Liver (tissue), 9 donors: ENCODE results near the gene STH. TPM values are rescaled to one million over a fixed set of nuclear protein-coding genes. Genes with fewer than 3 reads are reported as not detected.

ENCODE experiments used
- DNase-seq: peaks from one replicate; pipeline ENCODE4 v3.0.0-alpha.2; 2017; ENCODE audit warnings: low spot score
- H3K27ac ChIP-seq, 2 donors: one replicate each; pipeline ENCODE4 v1.7.0; 2013; ENCODE audit warnings: inconsistent platforms in 2 of 2, low read length in 2 of 2, control low read depth in 1 of 2, low read depth in 1 of 2, mild to moderate bottlenecking in 1 of 2
- H3K27me3 ChIP-seq, 4 donors: one replicate each; pipeline versions ENCODE4 v1.6.1 to v1.7.0; 2013; ENCODE audit warnings: low read length in 3 of 4, inconsistent platforms in 1 of 4, mild to moderate bottlenecking in 1 of 4, moderate library complexity in 1 of 4; ENCODE audit not compliant: control insufficient read depth in 4 of 4, insufficient read depth in 4 of 4
- H3K36me3 ChIP-seq, 4 donors: one replicate each; pipeline versions ENCODE4 v1.6.1 to v1.7.0; 2013; ENCODE audit warnings: low read length in 3 of 4, mild to moderate bottlenecking in 3 of 4, low read depth in 1 of 4, moderate library complexity in 1 of 4; ENCODE audit not compliant: control insufficient read depth in 4 of 4, insufficient read depth in 3 of 4
- H3K4me1 ChIP-seq, 4 donors: one replicate each; pipeline versions ENCODE4 v1.6.1 to v1.7.0; 2013; ENCODE audit warnings: low read length in 3 of 4, mild to moderate bottlenecking in 3 of 4, moderate library complexity in 1 of 4; ENCODE audit not compliant: control insufficient read depth in 4 of 4, insufficient read depth in 4 of 4
- H3K4me3 ChIP-seq, 3 donors: one replicate each; pipeline versions ENCODE4 v1.6.1 to v1.7.0; 2013; ENCODE audit warnings: low read length in 3 of 3, control low read depth in 1 of 3, low read depth in 1 of 3, mild to moderate bottlenecking in 1 of 3
- H3K9ac ChIP-seq, 2 donors: one replicate each; pipeline ENCODE4 v1.7.0; 2013; ENCODE audit warnings: low read length in 2 of 2, mild to moderate bottlenecking in 2 of 2, moderate library complexity in 2 of 2, control low read depth in 1 of 2, low read depth in 1 of 2
- H3K9me3 ChIP-seq, 4 donors: one replicate each; pipeline versions ENCODE4 v1.6.1 to v1.7.0; 2013; ENCODE audit warnings: low read length in 3 of 4; ENCODE audit not compliant: control insufficient read depth in 4 of 4
- FOXA1 ChIP-seq: IDR thresholded peaks from 2 replicates; pipeline ENCODE4 v1.6.1; 2016; ENCODE audit warnings: antibody characterized with exemption
- GABPA ChIP-seq, 2 donors: IDR thresholded peaks in 1 of 2; conservative IDR thresholded peaks in 1 of 2; 2 replicates each; pipeline ENCODE4 v1.6.1; 2016; ENCODE audit warnings: antibody characterized with exemption in 2 of 2, mild to moderate bottlenecking in 1 of 2, moderate library complexity in 1 of 2
- HNF4A ChIP-seq, 2 donors: conservative IDR thresholded peaks; 2 replicates each; pipeline ENCODE4 v1.6.1; 2016; ENCODE audit warnings: antibody characterized with exemption in 2 of 2, mild to moderate bottlenecking in 2 of 2
- HNF4G ChIP-seq: IDR thresholded peaks from 2 replicates; pipeline ENCODE4 v1.6.1; 2016; ENCODE audit warnings: antibody characterized with exemption
- JUND ChIP-seq, 2 donors: IDR thresholded peaks; 2 replicates each; pipeline ENCODE4 v1.6.1; 2016; ENCODE audit warnings: antibody characterized with exemption in 2 of 2
- RAD21 ChIP-seq, 2 donors: IDR thresholded peaks; 2 replicates each; pipeline ENCODE4 v1.6.1; 2016; ENCODE audit warnings: antibody characterized with exemption in 2 of 2, mild to moderate bottlenecking in 2 of 2
- RXRA ChIP-seq, 2 donors: IDR thresholded peaks; 2 replicates each; pipeline ENCODE4 v1.6.1; 2017 to 2018; ENCODE audit warnings: antibody characterized with exemption in 2 of 2, mild to moderate bottlenecking in 1 of 2
- YY1 ChIP-seq: IDR thresholded peaks from 2 replicates; pipeline ENCODE4 v1.6.1; 2016; ENCODE audit warnings: antibody characterized with exemption, mild to moderate bottlenecking
- WGBS: extraction: QIAGEN DNeasy Blood & Tissue Kit; methylation state at CpG from one replicate; pipeline ENCODE4 v1.1.7; 2013; 5-methylcytosine and 5-hydroxymethylcytosine counted together
- polyA plus RNA-seq, 2 donors: library from polyadenylated mRNA; stranded (reverse) in 1 of 2; unstranded in 1 of 2; fragments of 200-250 nt in 1 of 2; fragments of >200 nt in 1 of 2; fragmentation: Nextera tagmentation in 1 of 2; extraction: Ambion mirVana in 1 of 2; gene quantifications; one replicate each; pipeline versions ENCODE4 v1.2.1 to v1.2.3, GENCODE V29; 2013 to 2015
- total RNA-seq, 2 donors: library from RNA; depleted of rRNA; stranded (reverse); fragments of >200 nt; gene quantifications; one replicate each; pipeline ENCODE4 v1.2.3, GENCODE V29; 2014
- TF ChIP-seq, protein P1 (sequence below): IDR thresholded peaks from 2 replicates; pipeline ENCODE4 v1.6.1; 2016; ENCODE audit warnings: antibody characterized with exemption, mild to moderate bottlenecking
- TF ChIP-seq, protein P2 (sequence below): IDR thresholded peaks from 2 replicates; pipeline ENCODE4 v1.6.1; 2016; ENCODE audit warnings: antibody characterized with exemption
- TF ChIP-seq, protein P3 (sequence below): fragments of 150-350 bp; IDR thresholded peaks from 2 replicates; pipeline ENCODE4 v1.5.1; 2017; ENCODE audit warnings: improper control_type of control experiment, low read depth, low read length; ENCODE audit not compliant: missing input control
- TF ChIP-seq, protein P4 (sequence below): IDR thresholded peaks from 2 replicates; pipeline ENCODE4 v1.6.1; 2016; ENCODE audit warnings: antibody characterized with exemption
- donor health status: healthy.
- donor health status: healthy.
- donor health status: healthy.
- donor health status: healthy.
- donor health status: healthy.

Gene STH
- total and polyA plus RNA-seq, 4 donors = not detected

DNA sequence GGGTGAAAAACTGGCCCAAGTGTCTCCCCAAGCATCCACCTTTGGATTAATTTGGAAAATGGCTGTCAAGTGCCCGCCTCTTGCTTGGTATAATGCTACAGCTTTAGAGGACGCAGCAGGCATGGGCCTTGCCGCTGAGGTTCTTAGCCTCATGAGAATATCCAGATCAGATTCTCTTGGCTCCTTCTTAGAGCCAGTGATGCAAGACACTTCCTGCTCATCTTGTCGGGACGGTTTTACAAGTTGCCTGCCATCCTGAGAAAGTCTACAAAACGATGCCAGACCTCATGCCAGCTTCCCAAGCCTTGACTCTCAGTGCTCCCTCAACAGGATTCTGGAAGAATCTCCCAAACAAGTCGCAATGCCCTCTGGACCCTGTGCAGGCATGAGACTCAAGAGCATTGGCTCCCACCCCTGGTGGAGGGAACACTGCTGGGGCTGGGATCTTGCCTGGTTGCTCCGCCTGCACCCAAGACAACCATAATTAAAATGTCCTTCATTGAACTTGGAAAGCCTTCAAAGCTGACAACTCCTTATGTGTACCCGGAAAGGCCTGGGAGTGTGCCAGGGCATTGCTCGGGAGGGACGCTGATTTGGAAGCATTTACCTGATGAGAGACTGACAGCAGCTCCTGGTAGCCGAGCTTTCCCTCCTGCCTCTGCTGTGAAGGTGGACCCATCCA, 25.8 kb upstream of the STH start (continued):
- TF ChIP-seq, protein P1, sequence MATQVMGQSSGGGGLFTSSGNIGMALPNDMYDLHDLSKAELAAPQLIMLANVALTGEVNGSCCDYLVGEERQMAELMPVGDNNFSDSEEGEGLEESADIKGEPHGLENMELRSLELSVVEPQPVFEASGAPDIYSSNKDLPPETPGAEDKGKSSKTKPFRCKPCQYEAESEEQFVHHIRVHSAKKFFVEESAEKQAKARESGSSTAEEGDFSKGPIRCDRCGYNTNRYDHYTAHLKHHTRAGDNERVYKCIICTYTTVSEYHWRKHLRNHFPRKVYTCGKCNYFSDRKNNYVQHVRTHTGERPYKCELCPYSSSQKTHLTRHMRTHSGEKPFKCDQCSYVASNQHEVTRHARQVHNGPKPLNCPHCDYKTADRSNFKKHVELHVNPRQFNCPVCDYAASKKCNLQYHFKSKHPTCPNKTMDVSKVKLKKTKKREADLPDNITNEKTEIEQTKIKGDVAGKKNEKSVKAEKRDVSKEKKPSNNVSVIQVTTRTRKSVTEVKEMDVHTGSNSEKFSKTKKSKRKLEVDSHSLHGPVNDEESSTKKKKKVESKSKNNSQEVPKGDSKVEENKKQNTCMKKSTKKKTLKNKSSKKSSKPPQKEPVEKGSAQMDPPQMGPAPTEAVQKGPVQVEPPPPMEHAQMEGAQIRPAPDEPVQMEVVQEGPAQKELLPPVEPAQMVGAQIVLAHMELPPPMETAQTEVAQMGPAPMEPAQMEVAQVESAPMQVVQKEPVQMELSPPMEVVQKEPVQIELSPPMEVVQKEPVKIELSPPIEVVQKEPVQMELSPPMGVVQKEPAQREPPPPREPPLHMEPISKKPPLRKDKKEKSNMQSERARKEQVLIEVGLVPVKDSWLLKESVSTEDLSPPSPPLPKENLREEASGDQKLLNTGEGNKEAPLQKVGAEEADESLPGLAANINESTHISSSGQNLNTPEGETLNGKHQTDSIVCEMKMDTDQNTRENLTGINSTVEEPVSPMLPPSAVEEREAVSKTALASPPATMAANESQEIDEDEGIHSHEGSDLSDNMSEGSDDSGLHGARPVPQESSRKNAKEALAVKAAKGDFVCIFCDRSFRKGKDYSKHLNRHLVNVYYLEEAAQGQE = no peak
- no peak for TF ChIP-seq RXRA (IDR thresholded peaks at IDR 0.05)
- no peak for TF ChIP-seq FOXA1
- TF ChIP-seq HNF4A (conservative IDR thresholded peaks at IDR 0.05) = no peak
- TF ChIP-seq, protein P2, sequence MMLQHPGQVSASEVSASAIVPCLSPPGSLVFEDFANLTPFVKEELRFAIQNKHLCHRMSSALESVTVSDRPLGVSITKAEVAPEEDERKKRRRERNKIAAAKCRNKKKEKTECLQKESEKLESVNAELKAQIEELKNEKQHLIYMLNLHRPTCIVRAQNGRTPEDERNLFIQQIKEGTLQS = no peak
- TF ChIP-seq HNF4G = no peak
- TF ChIP-seq JUND (IDR thresholded peaks at IDR 0.05) = no peak

DNA sequence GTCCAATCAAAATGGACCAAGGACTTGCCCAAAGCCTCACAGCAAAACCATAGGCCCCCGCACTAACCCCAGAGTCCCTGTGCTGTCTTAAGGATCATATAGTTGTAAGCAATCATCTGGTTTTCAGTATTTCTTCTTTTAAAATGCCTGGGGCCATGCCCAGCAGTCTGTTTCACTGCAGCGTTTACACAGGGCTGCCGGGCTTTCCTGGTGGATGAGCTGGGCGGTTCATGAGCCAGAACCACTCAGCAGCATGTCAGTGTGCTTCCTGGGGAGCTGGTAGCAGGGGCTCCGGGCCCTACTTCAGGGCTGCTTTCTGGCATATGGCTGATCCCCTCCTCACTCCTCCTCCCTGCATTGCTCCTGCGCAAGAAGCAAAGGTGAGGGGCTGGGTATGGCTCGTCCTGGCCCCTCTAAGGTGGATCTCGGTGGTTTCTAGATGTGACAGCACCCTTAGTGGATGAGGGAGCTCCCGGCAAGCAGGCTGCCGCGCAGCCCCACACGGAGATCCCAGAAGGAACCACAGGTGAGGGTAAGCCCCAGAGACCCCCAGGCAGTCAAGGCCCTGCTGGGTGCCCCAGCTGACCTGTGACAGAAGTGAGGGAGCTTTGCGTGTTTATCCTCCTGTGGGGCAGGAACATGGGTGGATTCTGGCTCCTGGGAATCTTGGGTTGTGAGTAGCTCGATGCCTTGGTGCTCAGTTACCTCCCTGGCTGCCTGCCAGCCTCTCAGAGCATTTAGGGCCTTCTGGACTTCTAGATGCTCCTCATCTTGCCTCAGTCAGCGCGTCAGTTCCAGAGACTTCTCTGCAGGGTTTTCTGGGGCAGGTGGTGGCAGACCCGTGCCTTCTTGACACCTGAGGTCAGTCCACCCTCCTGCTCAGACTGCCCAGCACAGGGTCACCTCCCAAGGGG, 24.8 kb upstream of the STH start:
- no peak overlapping the region for H3K9ac ChIP-seq
- 82% methylated on average over 17 of the region's 17 CpGs for WGBS
- no peak for TF ChIP-seq JUND (IDR thresholded peaks at IDR 0.05)
- TF ChIP-seq, protein P3, sequence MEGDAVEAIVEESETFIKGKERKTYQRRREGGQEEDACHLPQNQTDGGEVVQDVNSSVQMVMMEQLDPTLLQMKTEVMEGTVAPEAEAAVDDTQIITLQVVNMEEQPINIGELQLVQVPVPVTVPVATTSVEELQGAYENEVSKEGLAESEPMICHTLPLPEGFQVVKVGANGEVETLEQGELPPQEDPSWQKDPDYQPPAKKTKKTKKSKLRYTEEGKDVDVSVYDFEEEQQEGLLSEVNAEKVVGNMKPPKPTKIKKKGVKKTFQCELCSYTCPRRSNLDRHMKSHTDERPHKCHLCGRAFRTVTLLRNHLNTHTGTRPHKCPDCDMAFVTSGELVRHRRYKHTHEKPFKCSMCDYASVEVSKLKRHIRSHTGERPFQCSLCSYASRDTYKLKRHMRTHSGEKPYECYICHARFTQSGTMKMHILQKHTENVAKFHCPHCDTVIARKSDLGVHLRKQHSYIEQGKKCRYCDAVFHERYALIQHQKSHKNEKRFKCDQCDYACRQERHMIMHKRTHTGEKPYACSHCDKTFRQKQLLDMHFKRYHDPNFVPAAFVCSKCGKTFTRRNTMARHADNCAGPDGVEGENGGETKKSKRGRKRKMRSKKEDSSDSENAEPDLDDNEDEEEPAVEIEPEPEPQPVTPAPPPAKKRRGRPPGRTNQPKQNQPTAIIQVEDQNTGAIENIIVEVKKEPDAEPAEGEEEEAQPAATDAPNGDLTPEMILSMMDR = no peak
- no peak for TF ChIP-seq GABPA (IDR thresholded peaks at IDR 0.05 in 1 of 2, conservative IDR thresholded peaks at IDR 0.05 in 1 of 2)
- DNase-seq = no peak
- no peaks in the 10 kb centered on the region for H3K4me1 ChIP-seq
- H3K27me3 ChIP-seq = no peaks in the 10 kb centered on the region
- no peaks in the 10 kb centered on the region for H3K36me3 ChIP-seq
- H3K9me3 ChIP-seq = no peaks in the 10 kb centered on the region
- no peak overlapping the region for H3K27ac ChIP-seq
- no peak overlapping the region for H3K4me3 ChIP-seq

DNA sequence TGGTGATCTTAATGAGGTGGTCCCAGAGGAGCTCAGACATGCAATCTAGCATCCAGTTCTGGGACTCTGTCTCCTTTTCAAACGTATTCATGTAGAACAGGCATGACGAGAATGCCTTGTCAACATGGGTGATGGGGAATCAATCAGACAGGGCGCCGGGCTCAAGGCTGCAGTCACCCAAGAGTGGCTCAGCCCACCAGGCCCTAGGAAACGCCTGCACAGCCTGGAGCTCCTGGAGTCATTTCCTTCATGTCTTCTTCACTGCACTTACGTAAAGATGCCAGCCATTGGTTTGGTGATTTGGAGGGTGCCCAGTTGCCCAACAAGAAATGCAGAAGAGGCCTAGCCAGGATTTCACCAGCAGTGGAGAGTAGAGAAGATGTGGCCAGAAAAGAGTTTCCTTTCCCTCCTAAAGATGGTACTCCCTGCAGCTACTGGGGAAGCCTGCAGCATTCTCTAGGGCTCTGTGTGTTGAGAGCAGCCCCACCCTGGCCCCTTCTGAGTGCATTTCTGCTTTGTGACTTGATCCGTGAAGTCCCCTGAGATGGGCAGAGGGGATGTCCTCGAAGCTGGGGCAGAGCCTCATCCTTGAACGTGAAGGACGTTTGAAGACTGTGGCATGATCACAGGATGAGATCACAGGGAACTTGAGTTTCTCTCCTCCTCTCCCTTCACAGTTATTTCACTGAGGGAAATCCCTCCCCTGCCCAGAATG, 24.0 kb upstream of the STH start:
- Histone ChIP-seq H3K36me3 (no peaks in the 10 kb centered on the region), H3K27ac (no peak overlapping the region), H3K4me3 (no peak overlapping the region), H3K9me3 (no peaks in the 10 kb centered on the region), H3K9ac (no peak overlapping the region), H3K4me1 (no peaks in the 10 kb centered on the region), H3K27me3 (no peaks in the 10 kb centered on the region)
- 84% methylated on average over 10 of the region's 10 CpGs for WGBS
- DNase-seq = no peak
- no peak for TF ChIP-seq YY1
- TF ChIP-seq, protein P2 = no peak
- no peak for TF ChIP-seq HNF4A (conservative IDR thresholded peaks at IDR 0.05)
- TF ChIP-seq, protein P3 = no peak
- TF ChIP-seq, protein P4, sequence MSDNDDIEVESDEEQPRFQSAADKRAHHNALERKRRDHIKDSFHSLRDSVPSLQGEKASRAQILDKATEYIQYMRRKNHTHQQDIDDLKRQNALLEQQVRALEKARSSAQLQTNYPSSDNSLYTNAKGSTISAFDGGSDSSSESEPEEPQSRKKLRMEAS = no peak
- TF ChIP-seq HNF4G = no peak
- TF ChIP-seq, protein P1 = no peak
- no peak for TF ChIP-seq FOXA1
- TF ChIP-seq RAD21 (IDR thresholded peaks at IDR 0.05) = no peak
